ENCODE data around the gene HORMAD2. TPM values are rescaled to one million over a fixed set of nuclear protein-coding genes. Genes with fewer than 3 reads are reported as not detected.

HORMAD2 gene
- total RNA-seq, 1 donor from 2014 or later, result not detected

DNA sequence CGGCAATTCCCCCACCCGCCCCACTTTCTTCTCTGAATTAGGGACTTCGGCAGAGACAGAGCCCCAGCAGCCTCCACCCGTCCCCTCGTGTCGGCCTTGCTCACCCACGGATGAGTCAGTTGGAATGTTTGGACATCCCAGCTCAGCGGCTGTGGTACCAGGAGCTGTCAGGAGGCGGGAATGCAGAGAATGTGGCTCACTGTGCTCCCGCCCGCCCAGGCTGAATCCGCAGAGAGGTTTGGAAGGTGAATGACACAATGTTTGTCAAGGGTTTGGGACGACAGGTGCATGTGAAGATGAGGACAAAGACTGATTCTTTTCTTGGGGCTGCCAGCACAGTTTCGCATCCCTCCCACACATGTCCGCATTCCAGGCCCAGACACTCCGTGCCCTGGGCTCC, 126.7 kb downstream of the HORMAD2 start:
- intact Hi-C loops (cut with DNase I), result no loop called here
- peak overlapping the region; percentile 72 for H3K27ac ChIP-seq
- TF ChIP-seq, protein P1, sequence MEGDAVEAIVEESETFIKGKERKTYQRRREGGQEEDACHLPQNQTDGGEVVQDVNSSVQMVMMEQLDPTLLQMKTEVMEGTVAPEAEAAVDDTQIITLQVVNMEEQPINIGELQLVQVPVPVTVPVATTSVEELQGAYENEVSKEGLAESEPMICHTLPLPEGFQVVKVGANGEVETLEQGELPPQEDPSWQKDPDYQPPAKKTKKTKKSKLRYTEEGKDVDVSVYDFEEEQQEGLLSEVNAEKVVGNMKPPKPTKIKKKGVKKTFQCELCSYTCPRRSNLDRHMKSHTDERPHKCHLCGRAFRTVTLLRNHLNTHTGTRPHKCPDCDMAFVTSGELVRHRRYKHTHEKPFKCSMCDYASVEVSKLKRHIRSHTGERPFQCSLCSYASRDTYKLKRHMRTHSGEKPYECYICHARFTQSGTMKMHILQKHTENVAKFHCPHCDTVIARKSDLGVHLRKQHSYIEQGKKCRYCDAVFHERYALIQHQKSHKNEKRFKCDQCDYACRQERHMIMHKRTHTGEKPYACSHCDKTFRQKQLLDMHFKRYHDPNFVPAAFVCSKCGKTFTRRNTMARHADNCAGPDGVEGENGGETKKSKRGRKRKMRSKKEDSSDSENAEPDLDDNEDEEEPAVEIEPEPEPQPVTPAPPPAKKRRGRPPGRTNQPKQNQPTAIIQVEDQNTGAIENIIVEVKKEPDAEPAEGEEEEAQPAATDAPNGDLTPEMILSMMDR (IDR thresholded peaks at IDR 0.05), result no peak
- no peak overlapping the region for H3K4me3 ChIP-seq
- no peaks in the 10 kb centered on the region for H3K36me3 ChIP-seq
- H3K4me1 ChIP-seq, result peaks cover 47% of the 10 kb centered on the region
- no peak for DNase-seq
- no peaks in the 10 kb centered on the region for H3K9me3 ChIP-seq
- no peaks in the 10 kb centered on the region for H3K27me3 ChIP-seq
- peak; percentile 63 for ATAC-seq

DNA sequence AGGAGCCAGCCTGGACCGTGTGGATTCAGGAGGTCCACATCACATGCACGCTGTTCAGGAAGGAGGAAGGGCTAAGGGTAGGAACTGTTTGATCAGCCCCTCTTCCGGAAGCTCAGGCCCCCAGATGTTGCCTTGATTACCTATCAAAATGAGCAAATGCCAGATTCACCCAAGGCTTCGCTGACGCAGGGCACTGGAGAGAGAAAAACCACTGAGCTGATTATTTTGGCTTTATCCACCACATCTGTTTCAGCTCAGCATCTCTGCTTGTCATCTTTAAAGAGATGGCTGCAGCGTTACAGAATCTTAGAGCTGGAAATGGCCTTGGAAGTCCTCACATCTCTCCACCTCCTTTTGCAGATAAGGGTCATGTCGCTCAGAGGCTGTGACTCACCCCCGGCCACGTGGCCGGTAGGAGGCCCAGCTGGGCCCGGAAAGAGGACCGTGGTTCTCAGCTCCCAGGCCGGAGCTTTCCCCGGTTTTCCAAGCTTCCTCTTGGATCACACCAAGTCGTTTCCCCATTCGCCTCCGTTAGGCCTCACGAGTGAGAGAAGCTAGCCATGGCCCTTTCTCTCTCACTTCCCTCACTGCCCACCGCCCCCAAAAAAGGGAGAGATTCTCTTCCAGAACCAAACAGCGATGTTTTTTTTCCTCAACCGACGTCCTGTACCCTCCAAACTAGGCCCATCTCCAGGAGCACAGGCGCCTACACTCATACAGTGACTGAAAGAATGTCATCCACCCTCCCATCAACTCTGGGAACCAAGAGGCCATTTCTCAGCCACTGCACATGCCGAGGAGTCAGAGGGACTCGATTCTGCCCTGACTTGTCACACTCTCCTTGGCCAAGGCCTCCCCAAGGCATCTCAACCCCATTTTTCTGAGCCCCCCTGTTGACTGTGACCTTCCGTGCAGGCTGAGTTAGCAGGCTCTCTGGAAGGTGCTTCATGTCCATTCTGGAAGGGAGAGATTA, 128.7 kb downstream of the HORMAD2 start:
- TF ChIP-seq, protein P1 (IDR thresholded peaks at IDR 0.05), result no peak
- Histone ChIP-seq H3K9me3 (no peaks in the 10 kb centered on the region), H3K4me1 (peaks cover 63% of the 10 kb centered on the region), H3K27ac (peak overlapping the region; percentile 75), H3K36me3 (no peaks in the 10 kb centered on the region), H3K4me3 (no peak overlapping the region), H3K27me3 (no peaks in the 10 kb centered on the region)
- peak; percentile 45 for ATAC-seq
- no peak for DNase-seq
- intact Hi-C loops (cut with DNase I), result no loop called here

DNA sequence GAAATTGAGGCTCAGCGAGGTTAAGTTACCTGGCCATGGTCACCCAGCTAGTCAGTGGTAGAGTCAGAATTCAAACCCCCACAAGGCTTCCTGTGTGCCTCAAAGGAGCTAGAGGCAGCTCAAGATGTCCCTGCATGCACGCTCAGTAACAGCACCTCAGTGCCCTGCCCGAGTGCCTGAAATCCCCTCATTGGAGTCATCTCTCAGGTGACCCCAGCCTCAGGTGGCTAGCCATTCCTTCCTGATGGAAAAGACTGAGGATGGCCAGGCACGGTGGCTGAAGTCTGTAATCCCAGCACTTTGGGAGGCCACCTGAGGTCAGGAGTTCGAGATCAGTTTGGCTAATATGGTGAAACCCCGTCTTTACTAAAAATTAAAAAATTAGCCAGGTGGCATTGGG, 129.4 kb downstream of the HORMAD2 start:
- TF ChIP-seq, protein P1 (IDR thresholded peaks at IDR 0.05), result no peak
- DNase-seq, result no peak

DNA sequence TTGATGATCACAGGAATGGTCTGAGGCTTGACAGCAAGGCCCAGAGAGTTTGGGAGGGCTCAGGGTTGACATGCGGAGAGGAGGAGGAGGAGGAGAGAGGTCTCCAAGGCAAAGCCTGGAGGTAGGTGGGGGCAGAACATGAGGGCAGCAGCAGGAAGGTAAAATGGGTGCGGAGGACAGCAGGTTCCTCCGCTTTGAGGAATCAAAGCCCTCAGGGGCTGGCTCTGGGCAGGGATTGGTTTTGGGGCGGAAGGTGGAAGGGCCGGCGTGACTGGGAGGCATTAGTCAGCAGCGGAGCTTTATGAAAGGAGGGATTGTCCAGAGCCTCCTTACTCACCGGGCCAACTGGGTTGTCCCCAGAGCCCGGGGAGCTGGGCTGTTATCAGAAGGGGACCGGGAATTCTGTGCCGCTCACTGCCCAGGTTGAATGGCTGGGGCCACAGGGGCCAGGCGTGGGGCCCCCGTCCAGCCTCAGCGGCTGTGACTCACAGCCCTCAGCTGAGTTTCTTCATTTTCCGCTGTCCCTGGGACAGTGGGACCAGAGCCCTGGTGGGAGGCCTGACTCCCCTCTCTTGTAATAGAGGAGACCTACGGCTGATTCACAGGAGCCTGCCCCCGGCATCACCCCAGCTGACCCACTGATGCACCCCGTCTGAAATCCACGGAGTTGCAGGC, 130.1 kb downstream of the HORMAD2 start:
- Histone ChIP-seq H3K4me1 (peaks cover 53% of the 10 kb centered on the region), H3K27me3 (no peaks in the 10 kb centered on the region), H3K9me3 (no peaks in the 10 kb centered on the region), H3K27ac (no peak overlapping the region), H3K4me3 (no peak overlapping the region), H3K36me3 (no peaks in the 10 kb centered on the region)
- TF ChIP-seq, protein P1 (IDR thresholded peaks at IDR 0.05), result no peak
- DNase-seq (peak; percentile 54), ATAC-seq (no peak)
- intact Hi-C loops (cut with DNase I), result no loop called here

More for the DNA sequence above, 129.4 kb downstream of the HORMAD2 start:
- Histone ChIP-seq H3K4me3 (no peak overlapping the region), H3K36me3 (no peaks in the 10 kb centered on the region), H3K4me1 (peaks cover 60% of the 10 kb centered on the region), H3K9me3 (no peaks in the 10 kb centered on the region), H3K27ac (peak overlapping the region; percentile 75), H3K27me3 (no peaks in the 10 kb centered on the region)
- no peak for ATAC-seq
- intact Hi-C loops (cut with DNase I), result no loop called here

DNA sequence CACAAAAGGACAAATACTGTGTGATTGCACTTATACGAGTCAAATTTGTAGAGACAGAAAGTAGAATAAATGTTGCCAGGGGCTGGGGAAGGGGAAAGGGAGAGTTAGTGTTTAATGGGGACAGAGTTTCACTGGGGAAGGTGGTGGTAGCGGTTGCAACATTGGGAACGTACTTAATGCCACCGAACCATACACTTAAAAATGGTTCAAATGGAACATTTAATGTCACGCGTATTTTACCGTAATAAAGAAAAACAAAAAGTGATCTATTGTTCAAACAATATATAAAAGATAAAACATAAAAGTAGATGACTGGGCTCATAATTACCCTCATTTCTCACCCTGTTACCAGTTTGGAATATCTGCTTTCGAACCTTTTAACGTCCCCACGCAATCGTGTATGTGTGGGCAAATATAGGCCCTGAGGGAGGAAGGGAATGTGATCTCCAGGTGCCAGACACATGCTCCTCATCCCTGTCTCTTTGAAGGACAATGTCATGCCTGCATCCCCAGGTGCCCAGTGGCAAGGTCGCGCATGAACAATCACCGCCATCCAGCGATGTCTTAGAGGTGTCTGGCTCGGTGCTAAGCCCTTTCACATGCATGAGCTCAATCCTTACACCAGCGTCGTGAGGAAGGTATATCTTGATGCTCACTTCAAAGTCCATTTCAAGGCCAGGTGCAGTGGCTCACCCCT, 131.0 kb downstream of the HORMAD2 start:
- DNase-seq (peak; percentile 33), ATAC-seq (no peak)
- Histone ChIP-seq H3K9me3 (no peaks in the 10 kb centered on the region), H3K4me3 (no peak overlapping the region), H3K4me1 (peaks cover 44% of the 10 kb centered on the region), H3K27me3 (no peaks in the 10 kb centered on the region), H3K27ac (no peak overlapping the region), H3K36me3 (no peaks in the 10 kb centered on the region)
- TF ChIP-seq, protein P1 (IDR thresholded peaks at IDR 0.05), result no peak
- intact Hi-C loops (cut with DNase I), result no loop called here

Measured in upper lobe of right lung (tissue), 1 donor.